K562 (cell line): ENCODE data around the gene PPP6R3. TPM values are rescaled to one million over a fixed set of nuclear protein-coding genes. Genes with fewer than 3 reads are reported as not detected.

ENCODE experiments used
- ATAC-seq: fragments of 200-7000 bp; cut with Tn5 transposase; 3 replicates; pipeline ENCODE4 v1.9.1; 2020; ENCODE audit warnings: moderate library complexity
- BruUV-seq: library from RNA; stranded (reverse); fragments of 400-500 nt; replicated peaks from 2 replicates; lab custom pipeline; 2021; lab: Mats Ljungman, UMichigan
- CTCF ChIA-PET: fragments of 300-600 bp; formaldehyde crosslinking; extraction: SDS; loops from one replicate; lab custom pipeline; 2021; ENCODE audit warnings: low intra/inter-chr PET ratio; lab: Yijun Ruan, JAX
- POLR2A ChIA-PET: fragments of 300-600, 350-650 bp; sonication (Branson Sonifier 250); formaldehyde crosslinking; extraction: SDS; loops from one replicate; lab custom pipeline; 2021; ENCODE audit warnings: antibody characterized with exemption, inconsistent platforms; lab: Yijun Ruan, JAX
- DNase-seq, 4 experiments: peaks; one replicate each; pipeline versions ENCODE4 v3.0.0 to v3.0.0-alpha.2; 2011 to 2018; ENCODE audit warnings: low spot score in 3 of 4, mixed read lengths in 3 of 4; ENCODE audit errors: extremely low read depth in 1 of 4
- FAIRE-seq: peaks from 2 replicates; lab custom pipeline; 2011; peaks lifted over from hg19 to GRCh38; lab: Jason Lieb, UNC
- H2AFZ ChIP-seq: 2 replicates; pipeline ENCODE4 v1.6.0; 2011; ENCODE audit warnings: low read depth, low read length, control low read depth, inconsistent platforms
- H3K27ac ChIP-seq: fragments of 200-600 bp; 3 replicates; pipeline ENCODE4 v1.8.0; 2011; ENCODE audit warnings: low read depth, mild to moderate bottlenecking, control low read depth, inconsistent platforms, low read length, moderate library complexity, mixed read lengths; ENCODE audit errors: extremely low read depth
- H3K27me3 ChIP-seq, 2 experiments: fragments of 300-600 bp in 1 of 2; 2 replicates in 1 of 2; 3 replicates in 1 of 2; pipeline versions ENCODE4 v1.6.0 to v1.8.0; 2011; ENCODE audit warnings: inconsistent platforms in 2 of 2, low read length in 2 of 2, mild to moderate bottlenecking in 1 of 2, mixed read lengths in 1 of 2, moderate library complexity in 1 of 2; ENCODE audit not compliant: control insufficient read depth in 2 of 2, insufficient read depth in 2 of 2
- H3K36me3 ChIP-seq: fragments of 300-600 bp; 3 replicates; pipeline ENCODE4 v1.8.0; 2011; ENCODE audit warnings: mild to moderate bottlenecking, low read length, inconsistent platforms; ENCODE audit not compliant: control insufficient read depth, insufficient read depth
- H3K4me1 ChIP-seq, 2 experiments: fragments of 200-600 bp in 1 of 2; replicated peaks in 1 of 2; 2 replicates in 1 of 2; 3 replicates in 1 of 2; pipeline versions ENCODE4 v1.5.1 to v1.8.0; 2011; ENCODE audit warnings: inconsistent platforms in 2 of 2, low read length in 2 of 2, mild to moderate bottlenecking in 1 of 2, mixed read lengths in 1 of 2, moderate library complexity in 1 of 2; ENCODE audit not compliant: control insufficient read depth in 2 of 2, insufficient read depth in 2 of 2
- H3K4me2 ChIP-seq: 2 replicates; pipeline ENCODE4 v1.6.1; 2011; ENCODE audit warnings: low read length, control low read depth, inconsistent platforms, mixed read lengths; ENCODE audit not compliant: insufficient read depth
- H3K4me3 ChIP-seq: fragments of 200-600 bp; sonication (generic), shearing (Covaris generic); 2 replicates; pipeline ENCODE4 v1.5.1; 2016; ENCODE audit warnings: control low read depth, inconsistent platforms
- H3K79me2 ChIP-seq: fragments of 200-600 bp; 3 replicates; pipeline ENCODE4 v1.8.0; 2011; ENCODE audit warnings: low read length, inconsistent platforms; ENCODE audit not compliant: control insufficient read depth, insufficient read depth
- H3K9ac ChIP-seq, 2 experiments: 2 replicates each; pipeline versions ENCODE4 v1.6.0 to v1.6.1; 2011; ENCODE audit warnings: low read depth in 2 of 2, low read length in 2 of 2, control low read depth in 1 of 2, inconsistent platforms in 1 of 2, mild to moderate bottlenecking in 1 of 2, mixed read lengths in 1 of 2; ENCODE audit not compliant: insufficient read depth in 1 of 2
- H3K9me1 ChIP-seq: one replicate; pipeline ENCODE4 v1.6.0; 2011; ENCODE audit warnings: inconsistent platforms, mild to moderate bottlenecking, low read length, moderate library complexity; ENCODE audit not compliant: control insufficient read depth, insufficient read depth
- H3K9me3 ChIP-seq: replicated peaks from 2 replicates; pipeline ENCODE4 v1.5.1; 2011; ENCODE audit warnings: low read depth, low read length, inconsistent platforms; ENCODE audit not compliant: control insufficient read depth, insufficient read depth
- H4K20me1 ChIP-seq: replicated peaks from 2 replicates; pipeline ENCODE4 v1.6.1; 2011; ENCODE audit warnings: low read length, inconsistent platforms, mixed read lengths; ENCODE audit not compliant: control insufficient read depth, insufficient read depth
- BACH1 ChIP-seq: fragments of 200-800 bp; sonication (Bioruptor generic); IDR thresholded peaks from 2 replicates; pipeline ENCODE4 v1.6.1; 2016; ENCODE audit warnings: missing genetic modification characterization, missing compliant biosample characterization
- SMARCA5 ChIP-seq: fragments of 450-650 bp; IDR thresholded peaks from 2 replicates; pipeline ENCODE4 v1.6.1; 2016
- WGBS: fragments of 100-300 bp; shearing (Covaris generic); methylation state at CpG from one replicate; pipeline ENCODE4 v1.1.6; 2016; ENCODE audit warnings: low coverage, mixed read lengths; ENCODE audit not compliant: insufficient coverage; ENCODE audit errors: missing lambda C conversion rate; 5-methylcytosine and 5-hydroxymethylcytosine counted together
- in situ Hi-C: fragments of 300-500 bp; cut with MboI; formaldehyde crosslinking; loops from 4 replicates; pipeline ENCODE4 v1.15.0; 2018; ENCODE audit warnings: inconsistent platforms, mixed read lengths
- intact Hi-C: fragments of 100-400 bp; cut with micrococcal nuclease; formaldehyde crosslinking; loops from 2 replicates; pipeline ENCODE4 v1.14.2; 2022
- polyA plus RNA-seq, 8 experiments: library from polyadenylated mRNA; depleted of rRNA in 4 of 8; stranded (reverse) in 5 of 8; unstranded in 3 of 8; fragments of >200 nt; fragmentation: Nextera tagmentation in 2 of 8; fragmentation: Illumina TruSeq in 1 of 8; extraction: Ambion mirVana in 2 of 8; extraction: Trizol in 1 of 8; gene quantifications; 2 replicates each; pipeline versions ENCODE4 v1.2.1 to v1.2.3, GENCODE V29; 2011 to 2014; ENCODE audit warnings: inconsistent platforms in 1 of 8, missing spikeins in 1 of 8
- total RNA-seq, 7 experiments: library from RNA; depleted of rRNA in 6 of 7; stranded (reverse); fragments of >200 nt in 6 of 7; fragmentation: Illumina TruSeq in 2 of 7; extraction: Trizol in 2 of 7; gene quantifications; 2 replicates each; pipeline versions ENCODE4 v1.2.1 to v1.2.3, GENCODE V29; 2011 to 2021; ENCODE audit warnings: low replicate concordance in 1 of 7
- TF ChIP-seq, protein P1 (sequence below): fragments of 450-650 bp; IDR thresholded peaks from 2 replicates; pipeline ENCODE4 v1.6.1; 2016; ENCODE audit warnings: borderline replicate concordance
- TF ChIP-seq, protein P2 (sequence below), 2 experiments: fragments of 450-650 bp; conservative IDR thresholded peaks; 2 replicates each; pipeline ENCODE4 v1.6.1; 2017; ENCODE audit warnings: mild to moderate bottlenecking in 2 of 2, moderate library complexity in 2 of 2
- TF ChIP-seq, protein P3 (sequence below): IDR thresholded peaks from 2 replicates; pipeline ENCODE4 v1.6.1; 2014; ENCODE audit warnings: antibody characterized with exemption

The PPP6R3 gene
- total and polyA plus RNA-seq, 9 of the 15 experiments (the other 6 are each of a cell fraction or from before 2014, with no cell fraction given) = 20.3 to 117 (median 80.6) TPM

DNA sequence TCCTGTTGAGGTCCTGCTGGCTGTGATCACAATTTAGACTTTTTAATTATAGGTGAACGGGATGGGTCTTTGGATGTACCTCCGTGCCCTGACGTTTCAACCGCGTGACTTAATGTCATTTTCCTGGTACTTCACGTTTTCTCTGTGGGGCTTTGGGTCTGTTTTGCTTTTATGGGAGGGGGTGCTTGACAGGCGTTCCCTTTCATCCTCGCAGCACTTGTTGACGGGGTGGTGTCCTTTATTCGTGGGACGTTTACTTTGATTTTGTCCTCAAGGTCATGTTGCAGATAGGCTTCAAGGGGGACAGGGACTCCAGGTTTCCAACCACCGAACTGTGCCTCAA lies 994 bp downstream of the PPP6R3 start (continued):
- TF ChIP-seq, protein P1, sequence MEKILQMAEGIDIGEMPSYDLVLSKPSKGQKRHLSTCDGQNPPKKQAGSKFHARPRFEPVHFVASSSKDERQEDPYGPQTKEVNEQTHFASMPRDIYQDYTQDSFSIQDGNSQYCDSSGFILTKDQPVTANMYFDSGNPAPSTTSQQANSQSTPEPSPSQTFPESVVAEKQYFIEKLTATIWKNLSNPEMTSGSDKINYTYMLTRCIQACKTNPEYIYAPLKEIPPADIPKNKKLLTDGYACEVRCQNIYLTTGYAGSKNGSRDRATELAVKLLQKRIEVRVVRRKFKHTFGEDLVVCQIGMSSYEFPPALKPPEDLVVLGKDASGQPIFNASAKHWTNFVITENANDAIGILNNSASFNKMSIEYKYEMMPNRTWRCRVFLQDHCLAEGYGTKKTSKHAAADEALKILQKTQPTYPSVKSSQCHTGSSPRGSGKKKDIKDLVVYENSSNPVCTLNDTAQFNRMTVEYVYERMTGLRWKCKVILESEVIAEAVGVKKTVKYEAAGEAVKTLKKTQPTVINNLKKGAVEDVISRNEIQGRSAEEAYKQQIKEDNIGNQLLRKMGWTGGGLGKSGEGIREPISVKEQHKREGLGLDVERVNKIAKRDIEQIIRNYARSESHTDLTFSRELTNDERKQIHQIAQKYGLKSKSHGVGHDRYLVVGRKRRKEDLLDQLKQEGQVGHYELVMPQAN = peak; percentile 81
- TF ChIP-seq, protein P2, sequence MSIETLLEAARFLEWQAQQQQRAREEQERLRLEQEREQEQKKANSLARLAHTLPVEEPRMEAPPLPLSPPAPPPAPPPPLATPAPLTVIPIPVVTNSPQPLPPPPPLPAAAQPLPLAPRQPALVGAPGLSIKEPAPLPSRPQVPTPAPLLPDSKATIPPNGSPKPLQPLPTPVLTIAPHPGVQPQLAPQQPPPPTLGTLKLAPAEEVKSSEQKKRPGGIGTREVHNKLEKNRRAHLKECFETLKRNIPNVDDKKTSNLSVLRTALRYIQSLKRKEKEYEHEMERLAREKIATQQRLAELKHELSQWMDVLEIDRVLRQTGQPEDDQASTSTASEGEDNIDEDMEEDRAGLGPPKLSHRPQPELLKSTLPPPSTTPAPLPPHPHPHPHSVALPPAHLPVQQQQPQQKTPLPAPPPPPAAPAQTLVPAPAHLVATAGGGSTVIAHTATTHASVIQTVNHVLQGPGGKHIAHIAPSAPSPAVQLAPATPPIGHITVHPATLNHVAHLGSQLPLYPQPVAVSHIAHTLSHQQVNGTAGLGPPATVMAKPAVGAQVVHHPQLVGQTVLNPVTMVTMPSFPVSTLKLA (conservative IDR thresholded peaks at IDR 0.05) = peak in 1 of 2 experiments; percentile 48; a peak in 1 of 4 replicates
- TF ChIP-seq, all 486 proteins: peak for 10

DNA sequence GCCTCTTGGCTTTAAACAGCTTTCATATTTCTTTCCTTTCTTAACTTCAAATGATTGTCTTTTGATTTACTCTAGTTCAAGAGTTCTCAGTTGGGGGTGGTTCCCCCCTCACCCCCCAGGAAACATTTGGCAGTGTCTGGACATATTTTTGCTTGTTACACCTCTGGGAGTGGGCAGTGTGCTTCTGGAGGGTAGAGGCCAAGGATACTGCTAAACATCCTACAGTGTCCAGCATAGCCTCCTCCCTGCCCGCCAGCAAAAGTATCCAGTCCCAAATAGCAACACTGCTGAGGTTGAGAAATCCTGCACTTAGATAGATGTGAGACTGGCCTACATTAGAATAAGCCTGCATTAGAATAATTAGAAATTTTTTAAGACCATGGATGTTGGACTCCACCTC lies 3.2 kb downstream of the PPP6R3 start:
- H3K9ac ChIP-seq = peak overlapping the region; percentile 18 to 53; a peak in 2 of 4 replicates
- no TSS peak for BruUV-seq
- no peak overlapping the region for H3K4me3 ChIP-seq
- H3K4me1 ChIP-seq = peaks cover 11 to 15% of the 10 kb centered on the region in 2 experiments; a peak in 4 of 5 replicates
- peaks cover 80% of the 10 kb centered on the region for H3K79me2 ChIP-seq
- TF ChIP-seq BACH1 (tag) (no peak), SMARCA5 (no peak)
- TF ChIP-seq, protein P3, sequence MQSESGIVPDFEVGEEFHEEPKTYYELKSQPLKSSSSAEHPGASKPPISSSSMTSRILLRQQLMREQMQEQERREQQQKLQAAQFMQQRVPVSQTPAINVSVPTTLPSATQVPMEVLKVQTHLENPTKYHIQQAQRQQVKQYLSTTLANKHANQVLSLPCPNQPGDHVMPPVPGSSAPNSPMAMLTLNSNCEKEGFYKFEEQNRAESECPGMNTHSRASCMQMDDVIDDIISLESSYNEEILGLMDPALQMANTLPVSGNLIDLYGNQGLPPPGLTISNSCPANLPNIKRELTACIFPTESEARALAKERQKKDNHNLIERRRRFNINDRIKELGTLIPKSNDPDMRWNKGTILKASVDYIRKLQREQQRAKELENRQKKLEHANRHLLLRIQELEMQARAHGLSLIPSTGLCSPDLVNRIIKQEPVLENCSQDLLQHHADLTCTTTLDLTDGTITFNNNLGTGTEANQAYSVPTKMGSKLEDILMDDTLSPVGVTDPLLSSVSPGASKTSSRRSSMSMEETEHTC = no peak
- TF ChIP-seq, all 486 proteins: peak for 0
- Histone ChIP-seq H3K4me2 (peak overlapping the region; percentile 92; the same call in 1 of the 2 replicates), H3K36me3 (peaks cover 36% of the 10 kb centered on the region; the same call in 2 of the 3 replicates), H4K20me1 (peaks cover 63% of the 10 kb centered on the region), H3K9me3 (no peaks in the 10 kb centered on the region), H2AFZ (no peak overlapping the region), H3K27me3 (no peaks in the 10 kb centered on the region), H3K9me1 (peaks cover 3% of the 10 kb centered on the region), H3K27ac (no peak overlapping the region)
- WGBS = 90% methylated on average over 1 of the region's 1 CpG
- ATAC-seq (no peak), FAIRE-seq (no peak), DNase-seq (no peak)
- POLR2A ChIA-PET = no interaction called here
- intact Hi-C loops = no loop called here
- in situ Hi-C loops = no loop called here
- CTCF ChIA-PET = no interaction called here
